Measurements from ENCODE around the gene FOXP1.
A peak's percentile ranks its signal among the peaks of the same experiment; 100 is the strongest.

FOXP1 gene

GRCh38 chr3:71247221-71247957 lies 336.1 kb downstream of the FOXP1 start:
- Mint-ChIP-seq H3K4me3 (no peak overlapping the region), H3K36me3 (no peaks in the 10 kb centered on the region), H3K27ac (no peak overlapping the region), H3K27me3 (no peaks in the 10 kb centered on the region), H3K4me1 (peaks cover 32% of the 10 kb centered on the region), H3K9me3 (no peaks in the 10 kb centered on the region)
- no peak for ATAC-seq

GRCh38 chr3:71245971-71246880 lies 337.3 kb downstream of the FOXP1 start:
- no peaks in the 10 kb centered on the region for H3K36me3 Mint-ChIP-seq
- H3K27ac Mint-ChIP-seq, result no peak overlapping the region
- no peaks in the 10 kb centered on the region for H3K9me3 Mint-ChIP-seq
- no peak overlapping the region for H3K4me3 Mint-ChIP-seq
- H3K4me1 Mint-ChIP-seq, result peaks cover 33% of the 10 kb centered on the region
- ATAC-seq, result no peak
- H3K27me3 Mint-ChIP-seq, result no peaks in the 10 kb centered on the region

- ATAC-seq, result no peak
- Mint-ChIP-seq H3K4me1 (peaks cover 40% of the 10 kb centered on the region), H3K27me3 (no peaks in the 10 kb centered on the region)
Observed at GRCh38 chr3:71244826-71245488, 338.6 kb downstream of the FOXP1 start.

DNA sequence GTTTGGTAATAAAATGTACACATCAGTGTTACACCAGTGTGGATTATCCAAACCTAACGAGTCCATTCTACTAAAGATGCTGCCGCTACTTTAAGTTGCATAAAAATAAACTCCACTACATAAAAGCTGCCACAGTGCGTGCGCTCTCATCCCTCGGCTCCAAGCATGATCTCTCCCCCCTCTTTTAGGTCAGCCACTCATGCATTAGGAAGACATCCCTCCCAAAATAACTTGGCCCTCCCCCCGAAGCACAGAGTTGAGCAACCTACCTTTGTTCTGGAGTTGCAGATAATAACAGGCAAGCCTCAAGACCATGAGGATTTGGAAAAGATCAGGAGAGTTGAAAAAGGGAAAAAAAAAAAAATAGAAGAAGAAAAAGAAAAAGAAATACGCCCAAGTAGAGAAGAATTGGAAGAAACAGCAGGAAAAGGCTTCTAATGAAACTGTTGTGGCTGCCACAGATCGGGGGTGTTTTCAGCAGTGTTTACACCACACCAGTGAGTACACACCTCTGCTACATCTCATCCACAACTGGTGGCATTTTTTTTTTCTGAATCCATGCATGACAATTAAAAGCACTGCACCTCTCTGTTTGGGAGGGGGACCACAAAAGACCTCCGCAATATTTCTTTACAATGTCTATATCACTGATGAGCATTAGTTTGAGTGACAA lies 339.2 kb downstream of the FOXP1 start:
- H3K4me3 Mint-ChIP-seq, result no peak overlapping the region
- H3K36me3 Mint-ChIP-seq, result peaks cover 6% of the 10 kb centered on the region
- no peaks in the 10 kb centered on the region for H3K27me3 Mint-ChIP-seq
- no peaks in the 10 kb centered on the region for H3K9me3 Mint-ChIP-seq
- H3K27ac Mint-ChIP-seq, result no peak overlapping the region
- ATAC-seq, result no peak
- H3K4me1 Mint-ChIP-seq, result peaks cover 45% of the 10 kb centered on the region

More at GRCh38 chr3:71244826-71245488, 338.6 kb downstream of the FOXP1 start:
- Mint-ChIP-seq H3K36me3 (peaks cover 6% of the 10 kb centered on the region), H3K27ac (no peak overlapping the region), H3K4me3 (no peak overlapping the region), H3K9me3 (no peaks in the 10 kb centered on the region)

GRCh38 chr3:71243229-71243628 lies 340.3 kb downstream of the FOXP1 start:
- Mint-ChIP-seq H3K9me3 (no peaks in the 10 kb centered on the region), H3K4me3 (no peak overlapping the region), H3K36me3 (peaks cover 11% of the 10 kb centered on the region), H3K27ac (no peak overlapping the region), H3K27me3 (no peaks in the 10 kb centered on the region), H3K4me1 (peaks cover 44% of the 10 kb centered on the region)
- no peak for ATAC-seq

DNA sequence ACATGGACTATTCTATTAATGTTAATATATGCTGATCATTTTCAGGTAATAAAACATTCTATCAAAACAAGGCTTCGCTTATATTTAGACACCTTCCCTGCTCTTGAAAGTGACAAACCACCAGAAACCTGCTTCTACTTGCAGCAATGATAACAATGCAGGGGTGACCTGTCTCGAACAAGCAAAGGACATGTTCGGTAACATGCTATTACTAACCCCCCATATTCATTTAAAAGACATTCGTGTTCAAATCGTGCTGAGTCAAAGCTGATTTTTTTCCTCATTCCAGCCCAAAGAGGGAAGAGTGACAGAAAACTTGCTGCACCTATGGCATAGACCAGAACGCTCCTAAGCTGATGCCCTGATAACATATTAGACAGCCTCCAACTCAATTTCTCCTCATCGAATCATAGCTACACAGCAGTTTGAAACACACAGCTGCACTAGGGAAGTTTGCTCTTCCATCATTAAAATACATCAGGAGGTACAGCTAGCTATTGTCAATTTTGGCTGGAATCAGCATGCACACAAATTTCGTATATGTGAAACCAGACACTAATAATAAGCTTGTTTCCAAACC lies 341.5 kb downstream of the FOXP1 start:
- H3K27ac Mint-ChIP-seq, result peak overlapping the region; percentile 46
- H3K9me3 Mint-ChIP-seq, result no peaks in the 10 kb centered on the region
- H3K27me3 Mint-ChIP-seq, result no peaks in the 10 kb centered on the region
- ATAC-seq, result no peak
- no peak overlapping the region for H3K4me3 Mint-ChIP-seq
- H3K36me3 Mint-ChIP-seq, result peaks cover 18% of the 10 kb centered on the region
- H3K4me1 Mint-ChIP-seq, result peaks cover 54% of the 10 kb centered on the region

DNA sequence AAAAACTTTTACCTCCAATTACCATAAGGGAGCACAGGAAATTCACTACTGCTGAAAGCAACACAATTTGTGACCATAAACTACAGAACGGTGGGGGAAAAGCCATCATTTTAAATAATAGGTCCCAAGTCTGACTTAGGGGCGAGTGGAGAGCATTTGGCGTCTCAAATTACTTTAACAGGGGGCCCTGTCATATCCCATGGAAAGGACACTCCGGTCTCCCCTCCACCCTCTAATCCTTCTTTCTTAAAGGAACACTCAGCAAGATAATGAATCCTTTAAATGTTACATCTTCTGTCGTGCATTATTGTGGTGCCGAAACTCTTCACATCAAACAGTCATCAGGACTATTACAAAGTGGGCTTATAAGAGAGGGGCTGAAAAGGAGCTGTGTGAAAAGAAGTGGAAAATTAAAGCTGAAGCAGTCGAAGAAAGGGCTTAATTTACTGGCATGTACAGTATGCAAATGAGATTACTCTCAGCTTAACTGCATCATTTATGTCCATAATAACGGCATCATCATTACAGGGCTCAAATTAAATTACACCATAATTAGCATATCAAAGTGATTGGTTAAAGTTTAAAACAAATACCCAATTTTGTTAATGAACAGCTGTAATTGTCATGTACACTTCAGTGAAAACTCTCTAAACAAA lies 342.2 kb downstream of the FOXP1 start:
- no peaks in the 10 kb centered on the region for H3K9me3 Mint-ChIP-seq
- no peak for ATAC-seq
- no peak overlapping the region for H3K4me3 Mint-ChIP-seq
- peaks cover 21% of the 10 kb centered on the region for H3K36me3 Mint-ChIP-seq
- H3K27ac Mint-ChIP-seq, result peak overlapping the region; percentile 46
- peaks cover 59% of the 10 kb centered on the region for H3K4me1 Mint-ChIP-seq
- no peaks in the 10 kb centered on the region for H3K27me3 Mint-ChIP-seq

DNA sequence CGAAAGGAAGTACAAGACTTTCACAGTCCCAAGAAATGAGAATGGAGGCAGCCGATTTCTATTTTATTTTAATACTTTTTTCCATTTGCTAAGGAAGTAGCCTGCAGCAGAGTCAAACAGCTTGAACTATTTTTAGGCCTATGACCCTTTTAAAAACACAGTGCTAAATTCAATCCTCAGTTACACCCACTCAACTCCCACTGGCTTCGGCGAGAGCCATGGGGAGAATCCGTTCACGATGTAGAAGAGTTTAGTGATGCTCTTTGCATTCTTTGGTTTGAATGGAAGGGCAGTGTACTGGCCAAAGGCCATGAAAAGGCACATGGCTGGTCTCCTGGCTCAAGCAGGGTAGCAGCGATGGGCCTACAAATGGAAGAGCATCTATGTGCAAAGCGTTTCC lies 343.5 kb downstream of the FOXP1 start:
- ATAC-seq, result no peak
- Mint-ChIP-seq H3K27ac (peak overlapping the region; percentile 50), H3K9me3 (no peaks in the 10 kb centered on the region), H3K27me3 (no peaks in the 10 kb centered on the region), H3K4me3 (no peak overlapping the region), H3K36me3 (peaks cover 30% of the 10 kb centered on the region), H3K4me1 (peaks cover 59% of the 10 kb centered on the region)

GRCh38 chr3:71238355-71238757 lies 345.2 kb downstream of the FOXP1 start:
- Mint-ChIP-seq H3K4me3 (no peak overlapping the region), H3K9me3 (no peaks in the 10 kb centered on the region), H3K27ac (peak overlapping the region; percentile 61), H3K4me1 (peaks cover 48% of the 10 kb centered on the region), H3K36me3 (peaks cover 38% of the 10 kb centered on the region), H3K27me3 (no peaks in the 10 kb centered on the region)
- ATAC-seq, result no peak

DNA sequence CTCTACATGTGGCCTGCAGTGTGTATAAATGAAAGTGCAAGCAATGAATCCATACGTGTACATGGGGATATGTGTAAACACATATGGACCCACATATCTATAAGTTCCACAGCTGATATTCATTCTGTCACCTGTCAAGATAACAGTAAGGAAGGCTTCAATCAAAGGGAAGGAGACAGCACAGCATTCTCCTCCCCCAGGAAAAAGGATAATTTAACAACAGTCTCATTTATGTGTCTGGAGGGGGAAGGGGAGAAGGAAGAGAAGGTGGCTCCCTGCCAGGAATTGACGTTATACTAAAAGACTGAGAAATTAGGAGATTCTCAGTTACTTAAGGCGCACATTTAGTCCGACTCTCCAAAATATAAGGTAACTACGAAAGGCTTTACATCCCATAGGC lies 345.9 kb downstream of the FOXP1 start:
- H3K27ac Mint-ChIP-seq, result peak overlapping the region; percentile 61

GRCh38 chr3:71235846-71236245 lies 347.7 kb downstream of the FOXP1 start:
- Mint-ChIP-seq H3K4me1 (peaks cover 57% of the 10 kb centered on the region), H3K9me3 (peaks cover 3% of the 10 kb centered on the region), H3K27me3 (no peaks in the 10 kb centered on the region), H3K36me3 (peaks cover 50% of the 10 kb centered on the region), H3K27ac (peak overlapping the region; percentile 78), H3K4me3 (no peak overlapping the region)
- no peak for ATAC-seq

More for the DNA sequence above, 345.9 kb downstream of the FOXP1 start:
- Mint-ChIP-seq H3K36me3 (peaks cover 43% of the 10 kb centered on the region), H3K4me3 (no peak overlapping the region), H3K4me1 (peaks cover 48% of the 10 kb centered on the region), H3K27me3 (no peaks in the 10 kb centered on the region), H3K9me3 (peaks cover 3% of the 10 kb centered on the region)
- ATAC-seq, result no peak

GRCh38 chr3:71232895-71233294 lies 350.6 kb downstream of the FOXP1 start:
- peak overlapping the region; percentile 76 for H3K27ac Mint-ChIP-seq
- H3K4me1 Mint-ChIP-seq, result peaks cover 46% of the 10 kb centered on the region
- ATAC-seq, result no peak
- no peak overlapping the region for H3K4me3 Mint-ChIP-seq
- peaks cover 38% of the 10 kb centered on the region for H3K36me3 Mint-ChIP-seq
- no peaks in the 10 kb centered on the region for H3K27me3 Mint-ChIP-seq
- H3K9me3 Mint-ChIP-seq, result peaks cover 3% of the 10 kb centered on the region

- Mint-ChIP-seq H3K4me3 (no peak overlapping the region), H3K36me3 (peaks cover 33% of the 10 kb centered on the region), H3K27ac (peak overlapping the region; percentile 76), H3K27me3 (no peaks in the 10 kb centered on the region), H3K4me1 (peaks cover 43% of the 10 kb centered on the region), H3K9me3 (peaks cover 3% of the 10 kb centered on the region)
- no peak for ATAC-seq
Observed at GRCh38 chr3:71232175-71232679, 351.3 kb downstream of the FOXP1 start.

- H3K4me3 Mint-ChIP-seq, result no peak overlapping the region
- peaks cover 32% of the 10 kb centered on the region for H3K36me3 Mint-ChIP-seq
- no peak for ATAC-seq
- H3K4me1 Mint-ChIP-seq, result peaks cover 44% of the 10 kb centered on the region
- peaks cover 3% of the 10 kb centered on the region for H3K9me3 Mint-ChIP-seq
- no peaks in the 10 kb centered on the region for H3K27me3 Mint-ChIP-seq
- H3K27ac Mint-ChIP-seq, result peak overlapping the region; percentile 76
Observed at GRCh38 chr3:71231680-71232079, 351.8 kb downstream of the FOXP1 start.

Data from stimulated activated memory B cell treated with anti-CD40 and anti-IgM and Interleukin-4, amounts not matched to agents 10 μg/mL and 1 μg/mL and 100 μg/mL, for 72 hours (primary cell).